WTC11 (cell line): ENCODE data around the gene GJD2. TPM values are rescaled to one million over a fixed set of nuclear protein-coding genes. Genes with fewer than 3 reads are reported as not detected.

ENCODE experiments used
- ATAC-seq: fragments of 200-7000 bp; cut with Tn5 transposase; 2 replicates; pipeline ENCODE4 v1.10.0; 2021; ENCODE audit warnings: mild to moderate bottlenecking, moderate library complexity
- CTCF ChIA-PET: fragments of 300-600 bp; sonication (Branson Sonifier 250); formaldehyde crosslinking; loops from one replicate; lab custom pipeline; 2021; ENCODE audit warnings: antibody characterized with exemption; lab: Charles Lee
- POLR2A ChIA-PET: fragments of 350-600 bp; sonication (Branson Sonifier 250); formaldehyde crosslinking; loops from one replicate; lab custom pipeline; 2021; ENCODE audit warnings: antibody characterized with exemption; lab: Charles Lee
- DNase-seq: peaks from one replicate; pipeline ENCODE4 v3.0.0; 2021; ENCODE audit warnings: low spot score
- H3K27ac Mint-ChIP-seq: 2 replicates; pipeline ENCODE4 v1.8.0; 2021; ENCODE audit warnings: mixed read lengths
- H3K27me3 Mint-ChIP-seq: 2 replicates; pipeline ENCODE4 v1.8.0; 2021; ENCODE audit warnings: low read depth, mild to moderate bottlenecking, moderate library complexity, mixed read lengths
- H3K36me3 Mint-ChIP-seq: 2 replicates; pipeline ENCODE4 v1.8.0; 2021; ENCODE audit warnings: mixed read lengths
- H3K4me1 Mint-ChIP-seq: 2 replicates; pipeline ENCODE4 v1.8.0; 2022; ENCODE audit warnings: mixed read lengths
- H3K4me3 Mint-ChIP-seq: 2 replicates; pipeline ENCODE4 v1.8.0; 2021; ENCODE audit warnings: mild to moderate bottlenecking, moderate library complexity, mixed read lengths
- H3K9me3 Mint-ChIP-seq: 2 replicates; pipeline ENCODE4 v1.8.0; 2021; ENCODE audit warnings: mixed read lengths
- E2F4 ChIP-seq: sonication (generic); formaldehyde crosslinking; IDR thresholded peaks from 2 replicates; pipeline ENCODE4 v1.8.1; 2022; ENCODE audit warnings: low read depth, mild to moderate bottlenecking, moderate library complexity, missing genetic modification reagents, borderline replicate concordance
- IRF2 ChIP-seq: sonication (generic); formaldehyde crosslinking; IDR thresholded peaks from 2 replicates; pipeline ENCODE4 v1.8.0; 2022; ENCODE audit warnings: low read depth, missing genetic modification reagents, borderline replicate concordance
- MLX ChIP-seq: sonication (generic); formaldehyde crosslinking; IDR thresholded peaks from 2 replicates; pipeline ENCODE4 v1.8.1; 2023; ENCODE audit warnings: mild to moderate bottlenecking, missing genetic modification reagents, moderate library complexity
- NFATC4 ChIP-seq: fragments of 250-450 bp; sonication (Bioruptor Pico); IDR thresholded peaks from 2 replicates; pipeline ENCODE4 v1.9.0; 2021; ENCODE audit warnings: mild to moderate bottlenecking
- NFYB ChIP-seq: sonication (generic); formaldehyde crosslinking; conservative IDR thresholded peaks from 2 replicates; pipeline ENCODE4 v1.8.0; 2022; ENCODE audit warnings: low read depth, missing genetic modification reagents
- NR1H2 ChIP-seq: sonication (generic); formaldehyde crosslinking; IDR thresholded peaks from 2 replicates; pipeline ENCODE4 v1.9.0; 2021; ENCODE audit warnings: mild to moderate bottlenecking, moderate library complexity, missing genetic modification reagents
- NR2C2 ChIP-seq: sonication (generic); formaldehyde crosslinking; IDR thresholded peaks from 2 replicates; pipeline ENCODE4 v1.8.0; 2022; ENCODE audit warnings: mild to moderate bottlenecking, missing genetic modification reagents
- SP1 ChIP-seq: sonication (generic); formaldehyde crosslinking; conservative IDR thresholded peaks from 2 replicates; pipeline ENCODE4 v1.8.1; 2022; ENCODE audit warnings: missing genetic modification reagents
- STAT6 ChIP-seq: sonication (generic); formaldehyde crosslinking; conservative IDR thresholded peaks from 2 replicates; pipeline ENCODE4 v1.8.1; 2023; ENCODE audit warnings: mild to moderate bottlenecking, low read depth, missing genetic modification reagents, moderate library complexity
- ZNF219 ChIP-seq: sonication (generic); formaldehyde crosslinking; IDR thresholded peaks from 2 replicates; pipeline ENCODE4 v1.8.0; 2023; ENCODE audit warnings: missing genetic modification reagents, mild to moderate bottlenecking, borderline replicate concordance
- ZNF425 ChIP-seq: fragments of 250-450 bp; sonication (Bioruptor Pico); conservative IDR thresholded peaks from 2 replicates; pipeline ENCODE4 v1.9.0; 2021; ENCODE audit warnings: mild to moderate bottlenecking
- total RNA-seq: library from RNA; stranded (reverse); gene quantifications from 3 replicates; pipeline ENCODE4 v1.2.3, GENCODE V29; 2021
- TF ChIP-seq, protein P1 (sequence below): sonication (generic); formaldehyde crosslinking; IDR thresholded peaks from 2 replicates; pipeline ENCODE4 v1.8.0; 2023; ENCODE audit warnings: missing genetic modification reagents, mild to moderate bottlenecking, borderline replicate concordance

GJD2 gene
- total RNA-seq, 1 experiment from 2014 or later, result 0.22 TPM

DNA sequence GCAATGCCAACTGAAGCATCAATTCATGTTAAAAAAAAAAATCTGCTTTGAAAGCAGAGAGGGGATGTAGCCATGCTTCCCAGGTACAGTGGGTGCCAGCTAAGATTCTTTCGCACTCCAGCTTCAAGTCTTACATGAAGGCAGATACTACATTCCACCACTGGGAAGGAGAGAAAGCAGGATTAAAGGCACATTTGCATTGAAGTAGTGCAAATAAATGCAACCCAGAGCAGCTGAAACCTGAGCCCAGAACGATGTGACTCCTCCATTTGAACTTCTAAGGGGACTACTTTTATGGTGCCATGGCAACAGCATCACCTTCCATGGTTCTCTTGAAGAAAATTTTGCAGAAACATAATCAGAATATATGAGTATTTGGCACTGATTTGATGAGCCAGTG, 19.1 kb upstream of the GJD2 start:
- ATAC-seq (peak; percentile 87), DNase-seq (no peak)
- no peaks in the 10 kb centered on the region for H3K9me3 Mint-ChIP-seq
- no peaks in the 10 kb centered on the region for H3K36me3 Mint-ChIP-seq
- ChIA-PET POLR2A (interaction anchor here (0.5 kb wide), 1 partner anchor 73 kb away, joined by 4 read pairs; no protein-coding TSS in a partner anchor), CTCF (interaction anchor here (1.2 kb wide), 1 partner anchor 66 kb away, joined by 3 read pairs; no protein-coding TSS in a partner anchor)
- H3K27ac Mint-ChIP-seq, result no peak overlapping the region
- H3K4me1 Mint-ChIP-seq, result peaks cover 17% of the 10 kb centered on the region
- TF ChIP-seq E2F4 (CRISPR knock-in tag), result no peak
- TF ChIP-seq MLX, result no peak
- TF ChIP-seq ZNF425 (CRISPR knock-in tag), result no peak
- TF ChIP-seq NR2C2 (CRISPR knock-in tag), result no peak
- no peak for TF ChIP-seq ZNF219 (CRISPR knock-in tag)
- no peak for TF ChIP-seq STAT6 (CRISPR knock-in tag)
- H3K27me3 Mint-ChIP-seq, result no peaks in the 10 kb centered on the region; the same call in none of the 2 replicates
- no peak overlapping the region for H3K4me3 Mint-ChIP-seq

DNA sequence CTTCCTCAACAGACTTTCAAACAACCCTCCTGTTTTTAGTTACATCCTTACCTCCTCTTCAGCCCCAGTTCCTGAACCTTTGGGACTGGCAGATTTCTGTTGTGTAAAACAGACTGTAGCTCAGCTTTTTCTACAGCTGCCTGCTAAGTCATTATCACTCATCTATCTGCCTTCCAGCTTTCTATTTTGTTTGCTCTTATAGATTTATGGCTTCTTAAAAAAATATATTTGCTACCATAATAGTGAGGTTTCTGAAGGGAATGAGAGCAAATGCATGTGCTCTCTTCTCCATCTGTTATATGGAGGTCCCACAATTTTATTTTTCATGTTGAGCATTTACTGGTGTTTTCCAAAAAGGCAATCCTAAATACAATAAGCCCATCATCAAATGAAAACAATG, 18.2 kb upstream of the GJD2 start:
- ChIA-PET POLR2A (no interaction called here), CTCF (interaction anchor here (1.2 kb wide), 1 partner anchor 65 kb away, joined by 3 read pairs; no protein-coding TSS in a partner anchor)
- no peak overlapping the region for H3K27ac Mint-ChIP-seq
- no peak for TF ChIP-seq NFATC4
- TF ChIP-seq NFYB (CRISPR knock-in tag), result no peak
- no peak for TF ChIP-seq SP1 (CRISPR knock-in tag)
- TF ChIP-seq, protein P1, sequence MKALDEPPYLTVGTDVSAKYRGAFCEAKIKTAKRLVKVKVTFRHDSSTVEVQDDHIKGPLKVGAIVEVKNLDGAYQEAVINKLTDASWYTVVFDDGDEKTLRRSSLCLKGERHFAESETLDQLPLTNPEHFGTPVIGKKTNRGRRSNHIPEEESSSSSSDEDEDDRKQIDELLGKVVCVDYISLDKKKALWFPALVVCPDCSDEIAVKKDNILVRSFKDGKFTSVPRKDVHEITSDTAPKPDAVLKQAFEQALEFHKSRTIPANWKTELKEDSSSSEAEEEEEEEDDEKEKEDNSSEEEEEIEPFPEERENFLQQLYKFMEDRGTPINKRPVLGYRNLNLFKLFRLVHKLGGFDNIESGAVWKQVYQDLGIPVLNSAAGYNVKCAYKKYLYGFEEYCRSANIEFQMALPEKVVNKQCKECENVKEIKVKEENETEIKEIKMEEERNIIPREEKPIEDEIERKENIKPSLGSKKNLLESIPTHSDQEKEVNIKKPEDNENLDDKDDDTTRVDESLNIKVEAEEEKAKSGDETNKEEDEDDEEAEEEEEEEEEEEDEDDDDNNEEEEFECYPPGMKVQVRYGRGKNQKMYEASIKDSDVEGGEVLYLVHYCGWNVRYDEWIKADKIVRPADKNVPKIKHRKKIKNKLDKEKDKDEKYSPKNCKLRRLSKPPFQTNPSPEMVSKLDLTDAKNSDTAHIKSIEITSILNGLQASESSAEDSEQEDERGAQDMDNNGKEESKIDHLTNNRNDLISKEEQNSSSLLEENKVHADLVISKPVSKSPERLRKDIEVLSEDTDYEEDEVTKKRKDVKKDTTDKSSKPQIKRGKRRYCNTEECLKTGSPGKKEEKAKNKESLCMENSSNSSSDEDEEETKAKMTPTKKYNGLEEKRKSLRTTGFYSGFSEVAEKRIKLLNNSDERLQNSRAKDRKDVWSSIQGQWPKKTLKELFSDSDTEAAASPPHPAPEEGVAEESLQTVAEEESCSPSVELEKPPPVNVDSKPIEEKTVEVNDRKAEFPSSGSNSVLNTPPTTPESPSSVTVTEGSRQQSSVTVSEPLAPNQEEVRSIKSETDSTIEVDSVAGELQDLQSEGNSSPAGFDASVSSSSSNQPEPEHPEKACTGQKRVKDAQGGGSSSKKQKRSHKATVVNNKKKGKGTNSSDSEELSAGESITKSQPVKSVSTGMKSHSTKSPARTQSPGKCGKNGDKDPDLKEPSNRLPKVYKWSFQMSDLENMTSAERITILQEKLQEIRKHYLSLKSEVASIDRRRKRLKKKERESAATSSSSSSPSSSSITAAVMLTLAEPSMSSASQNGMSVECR (CRISPR knock-in tag), result no peak
- TF ChIP-seq NR1H2 (CRISPR knock-in tag), result no peak
- TF ChIP-seq IRF2 (CRISPR knock-in tag), result no peak
- no peak overlapping the region for H3K4me3 Mint-ChIP-seq
- no peaks in the 10 kb centered on the region; the same call in none of the 2 replicates for H3K27me3 Mint-ChIP-seq
- no peaks in the 10 kb centered on the region for H3K36me3 Mint-ChIP-seq
- peaks cover 19% of the 10 kb centered on the region for H3K4me1 Mint-ChIP-seq
- no peak for ATAC-seq
- DNase-seq, result no peak
- H3K9me3 Mint-ChIP-seq, result no peaks in the 10 kb centered on the region
